ENCODE measurements around the gene RNASEL. TPM values are rescaled to one million over a fixed set of nuclear protein-coding genes. Genes with fewer than 3 reads are reported as not detected.

The RNASEL gene
- total and polyA plus RNA-seq, 2 of the 13 experiments (the other 11 are each of a cell fraction or from before 2014, with no cell fraction given), result 0.05 to 0.20 TPM

DNA sequence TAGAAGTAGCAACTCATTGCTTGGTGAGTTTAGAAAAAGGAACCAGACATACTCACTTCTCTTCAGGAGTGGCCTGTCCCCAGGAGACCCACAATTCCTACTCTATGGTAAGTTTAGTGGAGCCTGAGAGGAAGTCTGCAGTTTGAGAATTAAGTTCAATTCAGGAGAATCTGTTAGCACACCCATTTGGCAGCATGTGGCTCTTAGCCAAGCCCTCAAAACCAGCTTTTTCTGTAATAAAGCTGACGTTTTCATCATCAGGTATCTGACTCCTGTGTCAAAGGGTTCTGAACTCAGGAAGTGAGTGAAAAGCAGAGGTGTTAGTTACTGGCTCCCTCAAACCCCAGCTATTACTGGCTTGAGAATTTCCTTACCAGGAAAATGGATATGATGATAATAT lies 35.5 kb upstream of the RNASEL start (continued):
- TF ChIP-seq, protein P1, sequence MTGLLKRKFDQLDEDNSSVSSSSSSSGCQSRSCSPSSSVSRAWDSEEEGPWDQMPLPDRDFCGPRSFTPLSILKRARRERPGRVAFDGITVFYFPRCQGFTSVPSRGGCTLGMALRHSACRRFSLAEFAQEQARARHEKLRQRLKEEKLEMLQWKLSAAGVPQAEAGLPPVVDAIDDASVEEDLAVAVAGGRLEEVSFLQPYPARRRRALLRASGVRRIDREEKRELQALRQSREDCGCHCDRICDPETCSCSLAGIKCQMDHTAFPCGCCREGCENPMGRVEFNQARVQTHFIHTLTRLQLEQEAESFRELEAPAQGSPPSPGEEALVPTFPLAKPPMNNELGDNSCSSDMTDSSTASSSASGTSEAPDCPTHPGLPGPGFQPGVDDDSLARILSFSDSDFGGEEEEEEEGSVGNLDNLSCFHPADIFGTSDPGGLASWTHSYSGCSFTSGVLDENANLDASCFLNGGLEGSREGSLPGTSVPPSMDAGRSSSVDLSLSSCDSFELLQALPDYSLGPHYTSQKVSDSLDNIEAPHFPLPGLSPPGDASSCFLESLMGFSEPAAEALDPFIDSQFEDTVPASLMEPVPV (CRISPR knock-in tag; IDR thresholded peaks at IDR 0.05), result no peak
- TF ChIP-seq, protein P2, sequence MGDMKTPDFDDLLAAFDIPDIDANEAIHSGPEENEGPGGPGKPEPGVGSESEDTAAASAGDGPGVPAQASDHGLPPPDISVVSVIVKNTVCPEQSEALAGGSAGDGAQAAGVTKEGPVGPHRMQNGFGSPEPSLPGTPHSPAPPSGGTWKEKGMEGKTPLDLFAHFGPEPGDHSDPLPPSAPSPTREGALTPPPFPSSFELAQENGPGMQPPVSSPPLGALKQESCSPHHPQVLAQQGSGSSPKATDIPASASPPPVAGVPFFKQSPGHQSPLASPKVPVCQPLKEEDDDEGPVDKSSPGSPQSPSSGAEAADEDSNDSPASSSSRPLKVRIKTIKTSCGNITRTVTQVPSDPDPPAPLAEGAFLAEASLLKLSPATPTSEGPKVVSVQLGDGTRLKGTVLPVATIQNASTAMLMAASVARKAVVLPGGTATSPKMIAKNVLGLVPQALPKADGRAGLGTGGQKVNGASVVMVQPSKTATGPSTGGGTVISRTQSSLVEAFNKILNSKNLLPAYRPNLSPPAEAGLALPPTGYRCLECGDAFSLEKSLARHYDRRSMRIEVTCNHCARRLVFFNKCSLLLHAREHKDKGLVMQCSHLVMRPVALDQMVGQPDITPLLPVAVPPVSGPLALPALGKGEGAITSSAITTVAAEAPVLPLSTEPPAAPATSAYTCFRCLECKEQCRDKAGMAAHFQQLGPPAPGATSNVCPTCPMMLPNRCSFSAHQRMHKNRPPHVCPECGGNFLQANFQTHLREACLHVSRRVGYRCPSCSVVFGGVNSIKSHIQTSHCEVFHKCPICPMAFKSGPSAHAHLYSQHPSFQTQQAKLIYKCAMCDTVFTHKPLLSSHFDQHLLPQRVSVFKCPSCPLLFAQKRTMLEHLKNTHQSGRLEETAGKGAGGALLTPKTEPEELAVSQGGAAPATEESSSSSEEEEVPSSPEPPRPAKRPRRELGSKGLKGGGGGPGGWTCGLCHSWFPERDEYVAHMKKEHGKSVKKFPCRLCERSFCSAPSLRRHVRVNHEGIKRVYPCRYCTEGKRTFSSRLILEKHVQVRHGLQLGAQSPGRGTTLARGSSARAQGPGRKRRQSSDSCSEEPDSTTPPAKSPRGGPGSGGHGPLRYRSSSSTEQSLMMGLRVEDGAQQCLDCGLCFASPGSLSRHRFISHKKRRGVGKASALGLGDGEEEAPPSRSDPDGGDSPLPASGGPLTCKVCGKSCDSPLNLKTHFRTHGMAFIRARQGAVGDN (CRISPR knock-in tag; IDR thresholded peaks at IDR 0.05), result no peak
- TF ChIP-seq NPAS2 (CRISPR knock-in tag; IDR thresholded peaks at IDR 0.05; ENCODE audit: borderline replicate concordance) (no peak), SNAPC4 (CRISPR knock-in tag; IDR thresholded peaks at IDR 0.05) (no peak), MED1 (CRISPR knock-in tag; IDR thresholded peaks at IDR 0.05) (no peak), SMARCC2 (IDR thresholded peaks at IDR 0.05) (no peak), ZNF703 (CRISPR knock-in tag; IDR thresholded peaks at IDR 0.05; ENCODE audit: borderline replicate concordance) (no peak)
- TF ChIP-seq, protein P3, sequence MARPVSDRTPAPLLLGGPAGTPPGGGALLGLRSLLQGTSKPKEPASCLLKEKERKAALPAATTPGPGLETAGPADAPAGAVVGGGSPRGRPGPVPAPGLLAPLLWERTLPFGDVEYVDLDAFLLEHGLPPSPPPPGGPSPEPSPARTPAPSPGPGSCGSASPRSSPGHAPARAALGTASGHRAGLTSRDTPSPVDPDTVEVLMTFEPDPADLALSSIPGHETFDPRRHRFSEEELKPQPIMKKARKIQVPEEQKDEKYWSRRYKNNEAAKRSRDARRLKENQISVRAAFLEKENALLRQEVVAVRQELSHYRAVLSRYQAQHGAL (CRISPR knock-in tag; IDR thresholded peaks at IDR 0.05; ENCODE audit: not compliant biosample characterization), result no peak
